OCI-LY1 (cell line): ENCODE results near the gene TRIM73.
"Not testable (repeated sequence)": the region's sequence is repeated elsewhere in the genome, so short reads cannot be mapped to it uniquely, and the experiment has no call there.

Experiments
- CTCF ChIP-seq: fragments of 200-600 bp; sonication (generic), shearing (Covaris generic); IDR thresholded peaks from 2 replicates; pipeline ENCODE4 v1.5.1; 2017; ENCODE audit warnings: mild to moderate bottlenecking, antibody characterized with exemption, low read length, moderate library complexity, mixed read lengths
- EZH2 ChIP-seq: fragments of 200-600 bp; sonication (generic), shearing (Covaris generic); IDR thresholded peaks from 2 replicates; pipeline ENCODE4 v1.8.0; 2017; ENCODE audit warnings: borderline replicate concordance, mixed run types, mild to moderate bottlenecking, antibody characterized with exemption, low read length, moderate library complexity, mixed read lengths

GRCh38 chr7:75374519-75375317 lies 20.7 kb upstream of the TRIM73 start:
- not testable (repeated sequence) for TF ChIP-seq CTCF, EZH2
